HT-29 (cell line): ENCODE data around the gene RNPEPL1. TPM values are rescaled to one million over a fixed set of nuclear protein-coding genes. Genes with fewer than 3 reads are reported as not detected.

Experiments
- DNase-seq: peaks from one replicate; pipeline ENCODE4 v3.0.0-alpha.2; 2015; ENCODE audit warnings: low spot score
- total RNA-seq: library from RNA; depleted of rRNA; stranded (reverse); fragments of >200 nt; shearing (Covaris generic); gene quantifications from 2 replicates; pipeline ENCODE4 v1.2.3, GENCODE V29; 2014

Gene RNPEPL1
- total RNA-seq, 1 experiment from 2014 or later = 74.9 TPM

DNA sequence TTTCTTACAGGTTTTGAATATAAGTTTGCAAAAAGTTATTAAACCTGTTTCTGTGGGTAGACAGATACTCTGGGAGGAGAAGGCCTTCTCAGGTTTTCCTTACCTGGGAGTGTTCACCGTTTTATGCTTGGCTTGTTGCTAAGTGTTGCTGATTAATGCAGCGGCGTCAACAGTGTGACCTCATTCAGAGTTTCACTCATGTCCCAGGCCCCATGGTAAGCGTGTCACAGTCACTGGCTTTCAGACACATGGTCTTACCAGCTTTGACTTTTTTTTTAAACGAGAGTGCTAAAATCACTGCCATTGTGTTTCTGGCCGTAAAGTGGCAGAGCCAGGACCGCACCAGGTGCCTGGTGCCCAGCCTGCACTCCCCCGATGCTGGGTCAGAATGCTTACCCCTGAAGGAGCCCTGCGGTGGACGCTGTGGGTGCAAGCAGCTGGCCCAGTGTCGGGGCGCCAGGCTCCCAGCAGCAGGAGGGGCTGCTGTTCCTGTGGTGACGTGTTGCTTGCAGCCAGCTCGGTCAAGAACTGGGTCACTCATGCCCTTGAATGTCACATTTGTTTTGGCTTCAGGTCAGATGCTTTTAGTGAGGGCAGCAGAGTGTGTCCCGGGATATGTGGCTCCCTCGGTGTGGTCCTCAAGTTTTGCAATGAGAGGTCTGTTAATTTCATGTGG, 21.7 kb downstream of the RNPEPL1 start:
- no peak for DNase-seq

DNA sequence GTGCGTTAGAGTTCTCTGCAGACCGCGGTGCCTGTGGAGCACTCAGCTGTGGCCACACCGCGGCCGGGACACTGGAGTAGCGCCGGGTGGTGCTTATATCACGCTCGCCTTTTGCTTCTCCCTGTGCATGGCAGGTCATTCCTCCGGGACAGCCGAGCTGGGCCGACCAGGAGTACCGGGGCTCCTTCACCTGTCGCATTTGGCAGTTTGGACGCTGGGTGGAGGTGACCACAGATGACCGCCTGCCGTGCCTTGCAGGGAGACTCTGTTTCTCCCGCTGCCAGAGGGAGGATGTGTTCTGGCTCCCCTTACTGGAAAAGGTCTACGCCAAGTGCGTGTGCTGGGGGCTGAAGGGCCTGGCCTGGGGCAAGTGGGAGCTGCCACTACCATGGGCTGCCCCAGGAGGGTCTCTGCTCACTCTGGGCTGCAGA, 22.4 kb downstream of the RNPEPL1 start:
- DNase-seq = no peak

DNA sequence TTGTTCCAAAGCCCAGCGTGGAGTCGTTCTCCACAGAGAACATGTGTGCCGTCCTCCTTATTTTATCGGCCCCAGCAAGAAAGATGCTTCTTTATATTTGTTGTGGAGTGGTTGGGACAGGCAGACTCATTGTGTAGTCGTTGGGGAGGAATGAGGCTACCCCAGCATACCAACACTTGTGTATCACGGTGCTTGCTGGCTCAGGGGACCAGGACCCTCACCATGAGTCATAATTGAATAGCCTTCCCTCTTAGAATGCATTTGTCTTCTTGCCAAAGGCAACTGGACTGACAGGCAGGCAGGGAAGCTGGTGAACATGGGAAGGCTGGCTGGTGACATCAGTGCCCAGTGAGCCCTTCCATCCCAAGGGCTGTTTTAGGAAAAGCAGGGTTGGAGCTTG, 22.9 kb downstream of the RNPEPL1 start:
- DNase-seq = no peak

DNA sequence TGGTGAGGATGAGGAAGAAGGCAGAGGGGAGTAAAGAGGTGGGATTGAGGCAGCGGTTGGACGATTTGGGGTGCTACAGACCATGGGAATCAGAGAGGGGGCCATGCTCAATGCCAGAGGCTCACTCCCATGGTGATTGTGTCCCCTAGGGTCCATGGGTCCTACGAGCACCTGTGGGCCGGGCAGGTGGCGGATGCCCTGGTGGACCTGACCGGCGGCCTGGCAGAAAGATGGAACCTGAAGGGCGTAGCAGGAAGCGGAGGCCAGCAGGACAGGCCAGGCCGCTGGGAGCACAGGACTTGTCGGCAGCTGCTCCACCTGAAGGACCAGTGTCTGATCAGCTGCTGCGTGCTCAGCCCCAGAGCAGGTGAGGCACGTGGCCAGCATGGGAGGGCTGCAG, 23.5 kb downstream of the RNPEPL1 start:
- DNase-seq = no peak

DNA sequence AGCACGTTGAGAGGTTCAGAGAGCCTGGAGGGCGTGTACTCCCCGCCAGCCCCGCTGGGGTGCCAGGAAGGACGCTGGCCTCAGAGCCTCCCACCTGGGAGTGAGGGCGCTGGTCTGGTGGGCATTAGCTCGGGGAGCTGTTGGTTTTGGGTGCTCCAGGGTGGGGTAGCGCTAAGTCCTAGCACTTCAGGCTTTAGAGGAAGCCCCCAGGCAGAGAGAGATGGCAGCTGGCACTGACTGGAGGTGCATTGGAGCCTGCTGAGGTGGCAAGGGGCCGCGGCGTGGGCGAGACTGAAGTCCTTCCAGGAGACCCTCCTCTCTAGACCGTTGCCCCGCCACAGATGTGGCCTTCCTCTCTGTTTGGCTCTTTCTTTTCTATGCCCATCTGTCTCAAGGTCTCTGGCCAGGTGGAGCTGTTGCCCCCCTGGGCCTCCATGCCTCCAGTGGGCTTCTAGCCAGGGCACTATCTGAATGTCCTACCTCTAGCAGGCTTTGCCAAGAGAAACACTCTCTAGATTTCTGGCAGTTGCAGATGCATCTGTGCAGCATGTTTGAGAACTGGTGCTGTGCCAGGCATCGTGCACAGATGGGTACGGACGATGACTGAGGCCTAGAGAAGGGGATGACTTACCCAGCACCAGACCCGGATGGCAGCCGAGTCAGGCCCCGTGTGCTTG, 24.9 kb downstream of the RNPEPL1 start:
- no peak for DNase-seq

DNA sequence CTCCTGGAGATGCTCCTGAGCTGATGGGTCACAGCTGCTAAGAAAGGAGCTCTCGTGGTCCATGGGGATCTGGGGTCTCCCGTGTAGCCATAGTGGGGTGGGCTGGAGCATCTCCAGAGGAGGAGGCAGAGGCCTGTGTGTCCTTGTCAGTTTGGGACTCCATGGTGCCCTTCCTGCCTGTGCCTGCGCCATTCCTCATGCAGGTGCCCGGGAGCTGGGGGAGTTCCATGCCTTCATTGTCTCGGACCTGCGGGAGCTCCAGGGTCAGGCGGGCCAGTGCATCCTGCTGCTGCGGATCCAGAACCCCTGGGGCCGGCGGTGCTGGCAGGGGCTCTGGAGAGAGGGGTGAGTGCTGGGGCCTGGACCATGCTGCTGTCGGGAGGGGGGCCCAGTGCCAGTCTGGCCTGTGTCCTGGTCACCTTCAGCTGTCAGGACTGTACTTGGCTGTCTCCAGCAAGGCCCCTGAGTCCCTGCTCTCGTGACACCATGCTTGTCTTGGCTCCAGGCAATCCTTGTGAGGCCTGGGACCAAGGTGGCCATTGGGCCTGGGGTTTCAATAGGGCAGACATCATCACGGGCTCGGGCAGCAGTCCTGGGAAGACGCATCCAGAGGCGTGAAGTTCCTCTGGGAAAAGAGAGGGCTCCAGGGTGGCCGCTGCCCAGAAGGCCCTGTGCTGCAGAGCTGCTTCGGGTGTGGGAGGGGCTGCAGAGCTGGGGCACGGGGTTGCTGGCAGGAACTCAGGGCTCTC, 25.6 kb downstream of the RNPEPL1 start:
- DNase-seq = no peak

DNA sequence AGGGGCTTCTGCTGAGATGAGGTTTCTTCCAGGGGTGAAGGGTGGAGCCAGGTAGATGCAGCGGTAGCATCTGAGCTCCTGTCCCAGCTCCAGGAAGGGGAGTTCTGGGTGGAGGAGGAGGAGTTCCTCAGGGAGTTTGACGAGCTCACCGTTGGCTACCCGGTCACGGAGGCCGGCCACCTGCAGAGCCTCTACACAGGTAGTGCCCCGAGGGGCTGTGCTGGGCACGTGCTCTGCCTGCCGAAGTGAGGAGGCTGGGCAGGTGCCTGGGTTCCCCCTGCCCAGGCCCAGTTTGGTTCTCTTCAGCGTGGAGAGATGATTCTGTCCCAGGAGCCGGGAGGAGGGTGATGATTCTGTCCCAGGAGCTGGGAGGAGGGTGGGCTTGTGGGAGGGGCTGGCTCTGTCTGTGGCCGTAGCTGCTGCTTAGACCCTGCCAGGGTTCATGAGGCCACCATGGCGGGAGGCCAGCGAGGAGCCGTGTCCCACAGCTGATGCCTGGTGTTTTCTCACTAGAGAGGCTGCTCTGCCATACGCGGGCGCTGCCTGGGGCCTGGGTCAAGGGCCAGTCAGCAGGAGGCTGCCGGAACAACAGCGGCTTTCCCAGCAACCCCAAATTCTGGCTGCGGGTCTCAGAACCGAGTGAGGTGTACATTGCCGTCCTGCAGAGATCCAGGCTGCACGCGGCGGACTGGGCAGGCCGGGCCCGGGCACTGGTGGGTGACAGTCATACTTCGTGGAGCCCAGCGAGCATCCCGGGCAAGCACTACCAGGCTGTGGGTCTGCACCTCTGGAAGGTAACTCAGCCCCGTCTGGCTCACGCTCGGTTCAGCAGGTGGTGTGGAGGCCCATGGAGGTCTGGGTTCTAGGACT, 26.5 kb downstream of the RNPEPL1 start:
- no peak for DNase-seq

DNA sequence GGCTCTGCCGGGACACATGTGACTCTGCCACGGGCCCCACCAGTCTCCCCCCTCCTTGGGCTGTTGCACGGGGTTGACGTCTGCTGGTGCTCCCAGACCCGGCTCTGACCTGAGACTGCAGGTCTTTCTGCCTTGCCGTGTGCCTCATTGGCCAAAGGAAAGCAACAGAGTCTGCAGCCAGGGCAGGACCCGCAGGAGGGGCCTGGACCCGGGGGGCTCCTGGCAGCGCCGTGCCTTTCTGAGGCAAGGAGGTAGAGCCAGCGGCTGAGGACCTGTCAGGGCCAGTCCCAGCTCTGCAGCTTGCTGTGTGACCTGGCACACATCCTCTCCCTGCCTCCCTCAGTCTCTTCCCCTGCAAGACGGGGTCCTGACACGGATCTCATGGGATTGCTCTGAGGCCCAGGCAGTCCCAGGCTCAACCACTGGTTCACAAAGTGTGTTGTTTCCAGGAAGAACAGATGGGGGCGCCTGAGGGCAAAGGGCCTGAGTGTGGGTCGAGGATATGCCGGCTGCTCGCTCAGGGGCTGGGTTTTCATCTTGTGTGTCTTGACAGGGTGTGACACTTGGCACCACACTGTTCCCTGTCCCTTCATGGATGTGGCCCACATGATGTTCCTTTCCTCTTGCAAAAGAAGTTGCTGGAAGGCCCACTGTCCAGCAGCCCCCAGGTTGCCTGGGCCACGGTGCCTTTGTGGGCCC, 27.2 kb downstream of the RNPEPL1 start:
- DNase-seq = no peak

DNA sequence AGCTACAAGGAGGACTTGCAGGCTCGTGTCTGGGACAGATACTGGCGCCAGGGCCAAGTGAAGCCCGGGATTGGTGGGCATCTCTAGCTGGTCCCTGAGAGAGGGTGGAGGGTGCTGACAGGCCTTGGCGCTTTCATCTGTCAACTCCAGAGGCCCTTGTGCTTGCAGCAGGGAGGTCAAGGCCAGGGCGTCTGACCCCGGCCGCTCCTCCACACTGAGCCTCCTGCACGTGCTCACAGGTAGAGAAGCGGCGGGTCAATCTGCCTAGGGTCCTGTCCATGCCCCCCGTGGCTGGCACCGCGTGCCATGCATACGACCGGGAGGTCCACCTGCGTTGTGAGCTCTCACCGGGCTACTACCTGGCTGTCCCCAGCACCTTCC, 27.8 kb downstream of the RNPEPL1 start:
- no peak for DNase-seq

DNA sequence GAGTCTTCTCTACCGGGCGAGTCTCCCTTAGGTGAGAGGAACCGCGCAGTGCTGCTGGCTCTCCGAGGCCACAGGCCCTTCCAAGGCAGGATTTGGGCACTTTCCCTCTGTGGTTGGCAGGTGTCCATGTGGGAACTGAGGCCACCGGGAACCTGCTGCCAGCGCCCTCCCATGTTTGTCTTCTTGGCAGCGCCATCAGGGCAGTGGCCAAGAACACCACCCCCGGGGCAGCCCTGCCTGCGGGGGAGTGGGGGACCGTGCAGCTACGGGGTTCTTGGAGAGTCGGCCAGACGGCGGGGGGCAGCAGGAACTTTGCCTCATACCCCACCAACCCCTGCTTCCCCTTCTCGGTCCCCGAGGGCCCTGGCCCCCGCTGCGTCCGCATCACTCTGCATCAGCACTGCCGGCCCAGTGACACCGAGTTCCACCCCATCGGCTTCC, 28.2 kb downstream of the RNPEPL1 start:
- no peak for DNase-seq

DNA sequence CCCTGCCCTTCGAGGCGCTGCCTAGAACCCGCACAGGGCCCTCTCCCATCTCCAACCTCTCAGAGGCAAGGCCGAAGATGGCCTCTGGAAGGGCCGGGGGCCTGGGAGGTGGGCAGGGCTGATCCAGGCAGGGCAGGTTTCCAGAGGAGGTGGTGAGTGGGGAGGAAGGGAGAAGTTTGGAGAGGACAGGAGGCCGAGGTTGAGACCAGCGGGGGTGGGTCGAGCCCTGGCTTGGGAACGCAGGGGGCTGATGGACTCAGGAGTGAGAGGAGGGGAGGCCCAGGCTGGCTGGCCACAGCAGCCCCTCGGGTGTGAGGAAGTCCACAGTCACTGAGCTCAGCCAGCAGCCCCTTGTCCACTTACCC, 28.8 kb downstream of the RNPEPL1 start:
- DNase-seq = no peak

DNA sequence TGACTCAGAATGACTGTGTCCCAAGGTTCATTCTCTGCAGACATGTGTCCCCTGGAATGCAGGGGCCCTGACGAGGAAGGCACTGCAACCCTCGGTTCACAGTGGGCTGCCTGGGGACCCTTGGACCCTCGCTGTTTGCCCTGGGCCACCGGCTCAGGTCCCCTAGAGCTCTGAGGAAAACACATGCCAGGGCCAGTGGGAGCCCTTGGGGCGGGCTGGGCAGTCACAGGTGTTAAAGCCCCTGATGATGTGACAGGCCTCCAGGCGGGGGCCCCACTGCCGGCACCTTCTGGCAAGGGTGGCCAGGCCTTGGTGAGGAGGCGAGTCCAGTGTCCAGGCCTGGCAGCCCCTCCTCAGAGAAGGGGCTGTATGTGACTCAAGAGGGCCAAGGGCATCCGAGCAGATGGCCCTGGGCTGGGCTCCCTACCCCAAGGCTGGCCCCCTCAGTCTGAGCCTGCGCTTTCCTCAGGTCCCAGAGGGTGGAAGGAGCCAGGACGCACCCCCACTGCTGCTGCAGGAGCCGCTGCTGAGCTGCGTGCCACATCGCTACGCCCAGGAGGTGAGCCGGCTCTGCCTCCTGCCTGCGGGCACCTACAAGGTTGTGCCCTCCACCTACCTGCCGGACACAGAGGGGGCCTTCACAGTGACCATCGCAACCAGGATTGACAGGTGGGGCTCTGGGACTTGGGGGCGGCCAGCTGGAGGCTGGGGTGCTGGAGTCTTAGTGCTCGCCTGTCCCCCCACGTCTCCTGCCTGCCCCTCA, 29.3 kb downstream of the RNPEPL1 start:
- no peak for DNase-seq

DNA sequence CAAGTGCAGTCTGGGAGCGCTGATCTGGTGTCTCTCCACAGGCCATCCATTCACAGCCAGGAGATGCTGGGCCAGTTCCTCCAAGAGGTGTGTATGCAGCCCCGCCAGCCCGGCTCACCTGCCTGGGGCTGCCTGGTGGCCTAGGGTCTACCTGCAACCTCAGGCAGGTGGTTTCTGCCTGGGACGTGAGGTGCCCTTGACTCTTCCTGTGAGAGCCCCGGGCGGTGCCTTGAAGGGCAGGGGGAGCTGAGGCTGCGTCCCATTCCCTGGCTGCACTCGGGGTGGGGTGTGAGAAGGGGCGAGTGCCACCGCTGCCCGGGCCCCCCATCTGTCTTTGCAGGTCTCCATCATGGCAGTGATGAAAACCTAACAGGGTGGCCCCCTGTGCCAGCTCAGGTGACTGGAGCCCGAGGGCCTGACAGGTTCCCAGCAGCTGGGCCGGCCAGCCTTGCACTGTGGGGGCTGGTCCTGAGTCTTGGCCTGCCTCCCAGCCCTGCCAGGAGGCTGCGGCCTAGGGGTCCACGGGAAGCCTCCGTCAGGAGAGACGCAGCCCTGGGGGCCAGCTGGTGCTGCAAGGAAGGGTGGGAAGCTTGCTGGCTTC, 30.1 kb downstream of the RNPEPL1 start:
- DNase-seq = no peak

DNA sequence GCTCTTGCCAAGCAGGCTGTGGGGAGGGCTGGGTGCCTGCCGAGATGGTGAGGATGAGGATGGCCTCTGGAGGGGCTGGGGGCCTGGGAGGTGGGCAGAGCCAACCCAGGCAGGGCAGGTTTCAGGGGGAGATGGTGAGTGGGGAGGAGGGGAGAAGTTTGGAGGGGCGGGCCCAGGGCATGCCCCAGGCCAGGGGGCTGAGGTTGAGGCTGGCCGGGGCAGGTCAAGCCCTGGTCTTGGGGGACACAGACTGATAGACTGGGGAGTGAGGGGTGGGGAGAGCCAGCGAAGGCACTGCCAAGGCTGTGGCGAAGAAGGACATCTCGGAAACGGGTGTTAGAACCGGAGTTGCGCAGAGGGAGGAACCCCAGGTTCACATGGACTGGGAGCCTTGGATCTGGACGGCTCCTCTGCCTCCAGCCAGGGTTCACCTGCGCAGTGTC, 30.9 kb downstream of the RNPEPL1 start:
- DNase-seq = no peak

DNA sequence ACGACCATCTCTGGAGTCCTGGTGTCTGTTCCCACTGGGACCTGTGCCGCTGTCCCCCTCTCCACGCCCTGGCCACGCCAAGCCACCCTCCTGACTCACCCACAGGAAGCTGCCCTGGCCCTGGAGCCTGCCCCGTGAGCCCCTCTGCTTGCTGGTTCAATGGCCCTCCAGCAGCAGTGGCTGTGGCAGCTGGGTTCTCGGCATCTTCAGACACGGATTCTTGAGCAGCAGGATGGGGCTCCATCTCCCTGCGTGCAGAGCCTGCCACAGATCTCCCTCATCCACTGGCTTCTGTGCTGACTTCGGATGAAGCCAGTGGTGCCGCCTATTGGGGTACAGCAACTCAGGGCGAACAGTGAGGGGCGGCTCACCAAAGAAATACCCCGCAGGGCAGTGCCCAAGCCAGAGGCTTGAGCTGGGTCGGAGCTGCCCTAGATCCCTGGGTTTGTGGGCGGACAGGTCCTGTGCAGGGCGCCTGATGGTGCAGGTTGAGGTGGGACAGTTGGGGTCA, 32.2 kb downstream of the RNPEPL1 start:
- no peak for DNase-seq

DNA sequence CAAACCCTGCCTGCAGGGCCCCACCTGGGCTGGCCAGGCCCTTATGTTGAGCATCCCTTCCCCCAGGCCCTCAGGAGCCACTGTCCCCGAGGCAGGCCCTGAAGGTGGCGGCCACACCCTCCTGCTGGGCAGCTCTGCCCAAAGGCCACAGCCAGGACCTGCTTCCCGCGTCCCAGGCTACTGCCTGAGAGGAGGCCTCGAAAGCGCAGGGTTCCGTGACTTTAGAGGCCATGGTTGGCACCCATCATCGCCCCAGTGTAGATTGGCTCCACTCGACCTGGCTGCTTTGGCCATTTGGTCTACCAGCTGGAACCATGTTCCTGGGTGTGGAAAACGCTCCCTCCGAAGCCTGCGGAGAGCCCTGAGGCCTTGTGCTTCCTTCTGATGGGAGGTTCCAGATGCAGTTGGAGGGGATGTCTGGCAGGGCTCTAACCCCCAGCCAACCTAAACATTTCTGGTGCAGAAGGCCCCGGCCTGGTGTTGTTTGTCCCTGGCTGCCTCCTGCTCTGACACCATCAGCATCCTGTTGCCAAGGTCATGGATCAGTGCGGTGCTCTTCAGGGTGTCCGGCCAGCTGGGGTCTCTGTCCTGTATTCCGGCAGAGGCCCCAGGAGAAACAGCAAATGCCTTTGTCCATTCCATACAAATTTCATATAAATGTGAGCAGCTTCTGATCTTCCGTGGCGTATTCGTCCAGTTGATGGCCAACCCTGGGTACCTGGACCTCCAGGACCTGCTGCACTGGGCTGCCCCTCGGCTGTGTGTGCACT, 33.0 kb downstream of the RNPEPL1 start:
- no peak for DNase-seq

DNA sequence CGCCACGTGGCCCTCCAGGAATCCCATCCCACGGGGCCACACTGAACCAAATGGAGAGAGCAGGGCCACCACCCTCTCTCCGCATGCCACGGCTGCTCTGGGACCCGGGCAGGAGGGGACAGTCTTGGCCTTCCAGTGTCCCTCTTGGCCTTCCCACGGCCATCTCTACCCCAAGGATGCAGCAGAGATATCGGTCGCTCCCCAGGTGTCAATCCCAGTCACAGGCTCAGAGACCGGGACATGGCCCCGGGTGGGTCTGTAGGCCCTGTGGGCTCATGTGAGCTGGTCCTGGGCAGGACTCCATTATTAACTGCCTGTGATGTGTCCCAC, 33.5 kb downstream of the RNPEPL1 start:
- no peak for DNase-seq

DNA sequence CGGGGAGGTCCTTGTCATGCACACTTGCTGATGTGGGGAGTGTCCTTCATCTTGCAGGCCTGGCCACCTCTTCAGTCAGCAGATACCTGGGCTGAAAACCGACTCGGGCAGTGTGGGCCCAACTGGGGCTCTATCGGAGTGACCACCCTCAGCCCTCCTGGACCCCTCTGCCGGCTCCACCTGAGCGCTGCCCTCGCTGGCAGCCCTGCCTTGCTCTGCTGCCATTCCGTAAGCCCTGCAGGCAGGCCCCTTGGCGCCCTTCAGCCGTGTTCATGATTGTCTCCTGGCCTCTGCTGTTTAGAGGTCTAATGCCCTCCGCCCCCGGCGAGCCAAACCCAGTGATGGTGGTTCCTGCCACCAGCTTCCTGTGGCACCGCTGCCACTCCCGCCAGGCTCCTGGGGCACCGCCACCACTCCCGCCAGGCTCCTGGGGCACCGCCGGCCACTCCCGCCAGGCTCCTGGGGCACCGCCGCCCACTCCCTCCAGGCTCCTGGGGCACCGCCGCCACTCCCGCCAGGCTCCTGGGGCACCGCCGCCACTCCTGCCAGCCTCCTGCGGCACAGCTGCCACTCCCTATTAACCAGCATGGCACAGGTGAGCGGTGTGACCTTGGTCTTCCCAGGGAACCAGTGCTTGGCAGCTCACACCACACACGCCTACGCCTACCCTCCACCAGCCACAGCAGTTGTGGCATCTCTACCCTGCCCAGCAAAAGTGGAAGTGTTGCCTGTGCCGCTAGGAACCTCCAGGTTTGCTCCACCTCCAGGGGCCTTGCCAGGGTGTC, 34.2 kb downstream of the RNPEPL1 start:
- DNase-seq = no peak
